Panc1 (cell line): ENCODE results near the gene KCND3. TPM values are rescaled to one million over a fixed set of nuclear protein-coding genes. Genes with fewer than 3 reads are reported as not detected.

Experiments
- ATAC-seq: fragments of 200-7000 bp; cut with Tn5 transposase; 2 replicates; pipeline ENCODE4 v1.9.1; 2020; ENCODE audit warnings: mild to moderate bottlenecking, moderate library complexity
- BruUV-seq: library from RNA; stranded (reverse); fragments of 400-500 nt; replicated peaks from 2 replicates; lab custom pipeline; 2021; lab: Mats Ljungman, UMichigan
- CTCF ChIA-PET: fragments of 300-600 bp; sonication (Branson Sonifier 250); formaldehyde crosslinking; loops from one replicate; lab custom pipeline; 2022; ENCODE audit warnings: antibody characterized with exemption; lab: Charles Lee
- POLR2A ChIA-PET: fragments of 300-600 bp; sonication (Branson Sonifier 250); formaldehyde crosslinking; loops from one replicate; lab custom pipeline; 2022; ENCODE audit warnings: antibody characterized with exemption; lab: Charles Lee
- DNase-seq: peaks from one replicate; pipeline ENCODE4 v3.0.0-alpha.2; 2010; ENCODE audit warnings: low read depth, low spot score
- H3K27ac ChIP-seq: 2 replicates; pipeline ENCODE4 v1.5.1; 2011; ENCODE audit warnings: mild to moderate bottlenecking, low read length, inconsistent platforms
- H3K27me3 ChIP-seq: fragments of 200-500 bp; sonication (Bioruptor generic); 2 replicates; pipeline ENCODE4 v1.6.0; 2014; ENCODE audit warnings: low read length, inconsistent platforms; ENCODE audit not compliant: control insufficient read depth, insufficient read depth
- H3K36me3 ChIP-seq: fragments of 200-500 bp; sonication (Bioruptor generic); 2 replicates; pipeline ENCODE4 v1.5.1; 2014; ENCODE audit warnings: inconsistent platforms, mild to moderate bottlenecking, low read length, moderate library complexity; ENCODE audit not compliant: control insufficient read depth, insufficient read depth
- H3K4me1 ChIP-seq: 2 replicates; pipeline ENCODE4 v1.5.1; 2011; ENCODE audit warnings: inconsistent platforms, mild to moderate bottlenecking, low read length, moderate library complexity; ENCODE audit not compliant: control insufficient read depth, insufficient read depth
- H3K4me3 ChIP-seq, 2 experiments: 2 replicates each; pipeline ENCODE4 v1.5.1; 2011 to 2012; ENCODE audit warnings: low read depth in 2 of 2, low read length in 2 of 2, mild to moderate bottlenecking in 2 of 2, inconsistent platforms in 1 of 2, moderate library complexity in 1 of 2
- H3K9me3 ChIP-seq: fragments of 200-500 bp; sonication (Bioruptor generic); 2 replicates; pipeline ENCODE4 v1.5.1; 2014; ENCODE audit warnings: low read depth, mild to moderate bottlenecking, inconsistent platforms, low read length, moderate library complexity; ENCODE audit not compliant: control insufficient read depth, insufficient read depth
- POLR2AphosphoS5 ChIP-seq: IDR thresholded peaks from 2 replicates; pipeline ENCODE4 v1.6.1; 2012; ENCODE audit warnings: mild to moderate bottlenecking, low read depth, low read length, moderate library complexity
- SIN3A ChIP-seq: IDR thresholded peaks from 2 replicates; pipeline ENCODE4 v1.6.1; 2012; ENCODE audit warnings: low read depth, mild to moderate bottlenecking, low read length, moderate library complexity, borderline replicate concordance; ENCODE audit not compliant: insufficient read depth
- TCF7L2 ChIP-seq: IDR thresholded peaks from 2 replicates; pipeline ENCODE4 v1.6.1; 2011; ENCODE audit warnings: mild to moderate bottlenecking, low read depth, low read length, inconsistent platforms
- in situ Hi-C: cut with HindIII; loops from 2 replicates; pipeline ENCODE4 v1.10.0; 2016; ENCODE audit warnings: low sequenced_read_pairs, low pct_unique_long_range_greater_than_20kb
- intact Hi-C: fragments of 100-400 bp; cut with micrococcal nuclease; formaldehyde crosslinking; loops from one replicate; pipeline ENCODE4 v1.10.0; 2022; ENCODE audit not compliant: unreplicated experiment
- total RNA-seq: library from RNA; stranded (reverse); gene quantifications from one replicate; pipeline ENCODE4 v1.2.1, GENCODE V29; 2021; ENCODE audit not compliant: unreplicated experiment
- TF ChIP-seq, protein P1 (sequence below), 2 experiments: IDR thresholded peaks; 2 replicates each; pipeline ENCODE4 v1.6.1; 2011 to 2012; ENCODE audit warnings: low read depth in 2 of 2, control low read depth in 1 of 2, low read length in 1 of 2, mild to moderate bottlenecking in 1 of 2, moderate library complexity in 1 of 2; ENCODE audit not compliant: insufficient read depth in 1 of 2
- TF ChIP-seq, protein P2 (sequence below): fragments of 450-650 bp; IDR thresholded peaks from 2 replicates; pipeline ENCODE4 v1.5.1; 2017; ENCODE audit warnings: mild to moderate bottlenecking

The KCND3 gene
- total RNA-seq, 1 experiment from 2014 or later, result not detected

DNA sequence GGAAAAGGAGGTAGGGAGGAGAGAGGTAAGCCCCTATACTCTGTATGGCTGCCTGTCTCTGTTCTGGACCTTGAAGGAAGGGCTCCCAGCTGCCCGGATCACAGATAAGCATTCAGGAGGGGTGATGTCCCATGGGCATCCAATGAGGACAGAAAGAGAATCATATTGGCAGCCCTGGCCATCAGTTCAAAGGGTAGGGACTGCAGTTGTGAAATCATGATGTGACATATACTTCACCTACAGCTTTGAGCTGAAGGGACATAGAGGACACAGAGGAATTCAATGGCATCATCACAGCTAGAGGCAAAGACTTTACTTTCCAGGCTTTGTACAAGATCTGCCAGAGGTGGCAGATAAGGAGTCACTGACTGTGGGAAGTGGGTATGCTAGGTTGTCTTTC lies 212.2 kb downstream of the KCND3 start:
- H3K36me3 ChIP-seq, result no peaks in the 10 kb centered on the region
- no peaks in the 10 kb centered on the region for H3K4me1 ChIP-seq
- intact Hi-C loops, result no loop called here
- in situ Hi-C loops, result no loop called here
- no peak for ATAC-seq
- no peaks in the 10 kb centered on the region for H3K9me3 ChIP-seq
- no peak for DNase-seq
- no peaks in the 10 kb centered on the region for H3K27me3 ChIP-seq
- no TSS peak for BruUV-seq
- no peak overlapping the region for H3K27ac ChIP-seq
- ChIA-PET POLR2A (no interaction called here), CTCF (no interaction called here)
- no peak for TF ChIP-seq POLR2AphosphoS5
- TF ChIP-seq, protein P1, sequence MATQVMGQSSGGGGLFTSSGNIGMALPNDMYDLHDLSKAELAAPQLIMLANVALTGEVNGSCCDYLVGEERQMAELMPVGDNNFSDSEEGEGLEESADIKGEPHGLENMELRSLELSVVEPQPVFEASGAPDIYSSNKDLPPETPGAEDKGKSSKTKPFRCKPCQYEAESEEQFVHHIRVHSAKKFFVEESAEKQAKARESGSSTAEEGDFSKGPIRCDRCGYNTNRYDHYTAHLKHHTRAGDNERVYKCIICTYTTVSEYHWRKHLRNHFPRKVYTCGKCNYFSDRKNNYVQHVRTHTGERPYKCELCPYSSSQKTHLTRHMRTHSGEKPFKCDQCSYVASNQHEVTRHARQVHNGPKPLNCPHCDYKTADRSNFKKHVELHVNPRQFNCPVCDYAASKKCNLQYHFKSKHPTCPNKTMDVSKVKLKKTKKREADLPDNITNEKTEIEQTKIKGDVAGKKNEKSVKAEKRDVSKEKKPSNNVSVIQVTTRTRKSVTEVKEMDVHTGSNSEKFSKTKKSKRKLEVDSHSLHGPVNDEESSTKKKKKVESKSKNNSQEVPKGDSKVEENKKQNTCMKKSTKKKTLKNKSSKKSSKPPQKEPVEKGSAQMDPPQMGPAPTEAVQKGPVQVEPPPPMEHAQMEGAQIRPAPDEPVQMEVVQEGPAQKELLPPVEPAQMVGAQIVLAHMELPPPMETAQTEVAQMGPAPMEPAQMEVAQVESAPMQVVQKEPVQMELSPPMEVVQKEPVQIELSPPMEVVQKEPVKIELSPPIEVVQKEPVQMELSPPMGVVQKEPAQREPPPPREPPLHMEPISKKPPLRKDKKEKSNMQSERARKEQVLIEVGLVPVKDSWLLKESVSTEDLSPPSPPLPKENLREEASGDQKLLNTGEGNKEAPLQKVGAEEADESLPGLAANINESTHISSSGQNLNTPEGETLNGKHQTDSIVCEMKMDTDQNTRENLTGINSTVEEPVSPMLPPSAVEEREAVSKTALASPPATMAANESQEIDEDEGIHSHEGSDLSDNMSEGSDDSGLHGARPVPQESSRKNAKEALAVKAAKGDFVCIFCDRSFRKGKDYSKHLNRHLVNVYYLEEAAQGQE (IDR thresholded peaks at IDR 0.05; ENCODE audit: insufficient read depth in 1 of 2, low read depth in 2 of 2, low read length in 1 of 2), result no peak
- no peak overlapping the region for H3K4me3 ChIP-seq

DNA sequence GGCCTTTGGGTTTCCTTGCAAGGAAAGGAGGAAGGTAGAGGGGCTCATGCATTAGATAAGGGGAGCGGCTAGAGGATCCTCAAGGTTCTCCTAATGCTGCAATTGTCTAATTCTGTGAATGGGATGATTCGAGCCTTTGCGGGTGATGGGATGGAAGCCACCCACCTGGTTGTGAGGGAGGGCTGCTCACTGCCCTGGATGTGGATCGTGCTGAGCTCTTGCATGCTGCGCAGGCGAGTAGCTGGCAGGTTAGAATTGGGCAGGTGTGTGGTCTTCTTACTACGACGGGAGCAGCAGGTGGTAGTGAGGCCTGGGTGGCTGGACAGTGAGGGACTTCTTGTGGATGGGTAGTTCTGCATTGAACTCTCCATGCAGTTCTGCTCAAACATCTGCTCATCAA lies 212.6 kb downstream of the KCND3 start:
- Histone ChIP-seq H3K27ac (no peak overlapping the region), H3K4me3 (no peak overlapping the region), H3K27me3 (no peaks in the 10 kb centered on the region), H3K4me1 (no peaks in the 10 kb centered on the region), H3K9me3 (no peaks in the 10 kb centered on the region), H3K36me3 (no peaks in the 10 kb centered on the region)
- intact Hi-C loops, result no loop called here
- DNase-seq (no peak), ATAC-seq (no peak)
- CTCF ChIA-PET, result no interaction called here
- POLR2A ChIA-PET, result no interaction called here
- no peak for TF ChIP-seq POLR2AphosphoS5
- no peak for TF ChIP-seq TCF7L2
- TF ChIP-seq, protein P1 (IDR thresholded peaks at IDR 0.05; ENCODE audit: insufficient read depth in 1 of 2, low read depth in 2 of 2, low read length in 1 of 2), result no peak
- TF ChIP-seq, protein P2, sequence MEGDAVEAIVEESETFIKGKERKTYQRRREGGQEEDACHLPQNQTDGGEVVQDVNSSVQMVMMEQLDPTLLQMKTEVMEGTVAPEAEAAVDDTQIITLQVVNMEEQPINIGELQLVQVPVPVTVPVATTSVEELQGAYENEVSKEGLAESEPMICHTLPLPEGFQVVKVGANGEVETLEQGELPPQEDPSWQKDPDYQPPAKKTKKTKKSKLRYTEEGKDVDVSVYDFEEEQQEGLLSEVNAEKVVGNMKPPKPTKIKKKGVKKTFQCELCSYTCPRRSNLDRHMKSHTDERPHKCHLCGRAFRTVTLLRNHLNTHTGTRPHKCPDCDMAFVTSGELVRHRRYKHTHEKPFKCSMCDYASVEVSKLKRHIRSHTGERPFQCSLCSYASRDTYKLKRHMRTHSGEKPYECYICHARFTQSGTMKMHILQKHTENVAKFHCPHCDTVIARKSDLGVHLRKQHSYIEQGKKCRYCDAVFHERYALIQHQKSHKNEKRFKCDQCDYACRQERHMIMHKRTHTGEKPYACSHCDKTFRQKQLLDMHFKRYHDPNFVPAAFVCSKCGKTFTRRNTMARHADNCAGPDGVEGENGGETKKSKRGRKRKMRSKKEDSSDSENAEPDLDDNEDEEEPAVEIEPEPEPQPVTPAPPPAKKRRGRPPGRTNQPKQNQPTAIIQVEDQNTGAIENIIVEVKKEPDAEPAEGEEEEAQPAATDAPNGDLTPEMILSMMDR, result no peak
- no peak for TF ChIP-seq SIN3A
- BruUV-seq, result no TSS peak
- in situ Hi-C loops, result no loop called here
